Measurements from ENCODE around the gene RAD52.

DNA sequence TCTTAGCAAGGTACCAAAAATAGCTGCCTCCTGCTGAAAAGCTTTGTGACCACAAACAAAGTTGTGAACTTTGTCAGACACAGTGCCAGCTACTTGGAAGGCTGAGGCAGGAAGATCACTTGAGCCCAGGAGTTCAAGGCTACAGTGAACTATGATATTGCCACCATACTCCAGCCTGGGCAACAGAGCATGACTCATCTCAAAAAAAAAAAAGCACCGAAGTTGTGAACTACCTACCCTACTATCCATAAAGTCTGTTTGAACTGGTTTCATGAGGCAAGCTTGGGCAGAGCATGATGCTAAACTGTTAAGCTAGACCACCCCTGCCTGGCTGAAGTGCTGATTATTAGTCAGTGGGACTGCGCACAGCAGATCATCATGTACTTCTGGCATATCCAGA lies 75.5 kb downstream of the RAD52 start:
- TF ChIP-seq, protein P1, sequence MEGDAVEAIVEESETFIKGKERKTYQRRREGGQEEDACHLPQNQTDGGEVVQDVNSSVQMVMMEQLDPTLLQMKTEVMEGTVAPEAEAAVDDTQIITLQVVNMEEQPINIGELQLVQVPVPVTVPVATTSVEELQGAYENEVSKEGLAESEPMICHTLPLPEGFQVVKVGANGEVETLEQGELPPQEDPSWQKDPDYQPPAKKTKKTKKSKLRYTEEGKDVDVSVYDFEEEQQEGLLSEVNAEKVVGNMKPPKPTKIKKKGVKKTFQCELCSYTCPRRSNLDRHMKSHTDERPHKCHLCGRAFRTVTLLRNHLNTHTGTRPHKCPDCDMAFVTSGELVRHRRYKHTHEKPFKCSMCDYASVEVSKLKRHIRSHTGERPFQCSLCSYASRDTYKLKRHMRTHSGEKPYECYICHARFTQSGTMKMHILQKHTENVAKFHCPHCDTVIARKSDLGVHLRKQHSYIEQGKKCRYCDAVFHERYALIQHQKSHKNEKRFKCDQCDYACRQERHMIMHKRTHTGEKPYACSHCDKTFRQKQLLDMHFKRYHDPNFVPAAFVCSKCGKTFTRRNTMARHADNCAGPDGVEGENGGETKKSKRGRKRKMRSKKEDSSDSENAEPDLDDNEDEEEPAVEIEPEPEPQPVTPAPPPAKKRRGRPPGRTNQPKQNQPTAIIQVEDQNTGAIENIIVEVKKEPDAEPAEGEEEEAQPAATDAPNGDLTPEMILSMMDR (IDR thresholded peaks at IDR 0.05; ENCODE audit: insufficient read depth, low read length, poor library complexity, severe bottlenecking): no peak
- TF ChIP-seq EZH2phosphoT487 (conservative IDR thresholded peaks at IDR 0.05; ENCODE audit: low read length): no peak

Measured in SU-DHL-6 (cell line).